Ureter (tissue), 1 donor: ENCODE measurements around the gene EMC9. TPM values are rescaled to one million over a fixed set of nuclear protein-coding genes. Genes with fewer than 3 reads are reported as not detected.

Experiments
- DNase-seq: peaks from one replicate; pipeline ENCODE4 v3.0.0-alpha.2; 2020; ENCODE audit warnings: low spot score
- total RNA-seq: library from RNA; stranded (reverse); gene quantifications from one replicate; pipeline ENCODE4 v1.2.4, GENCODE V29; 2023
- donor health status: DM: yes; HTN: yes; CAD: no.

The EMC9 gene
- total RNA-seq, 1 donor from 2014 or later, result 25.7 TPM

- DNase-seq, result no peak
Measured at GRCh38 chr14:24177041-24177825, 35.8 kb upstream of the EMC9 start.

- DNase-seq, result no peak
Measured at GRCh38 chr14:24176599-24176998, 35.2 kb upstream of the EMC9 start.

DNA sequence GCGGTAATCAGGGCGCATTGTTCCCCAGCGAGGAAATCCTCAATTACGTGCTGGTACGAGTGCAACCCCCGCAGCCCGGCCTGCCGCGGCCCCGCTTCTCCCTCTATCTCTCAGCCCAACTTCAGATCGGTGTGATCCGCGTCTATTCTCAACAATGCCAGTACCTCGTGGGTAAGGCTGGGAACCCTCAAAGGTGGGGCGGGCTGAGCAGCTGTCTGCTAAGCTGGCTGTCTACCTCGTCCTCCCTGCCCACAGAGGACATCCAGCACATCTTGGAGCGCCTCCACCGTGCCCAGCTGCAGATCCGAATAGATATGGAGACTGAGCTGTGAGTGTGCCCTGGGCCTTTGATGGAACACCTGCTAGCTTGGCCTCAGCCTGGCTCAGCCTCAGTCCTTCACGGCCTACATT, 31.5 kb upstream of the EMC9 start:
- no peak for DNase-seq

- no peak for DNase-seq
Measured at GRCh38 chr14:24172261-24172860, 31.0 kb upstream of the EMC9 start.

DNA sequence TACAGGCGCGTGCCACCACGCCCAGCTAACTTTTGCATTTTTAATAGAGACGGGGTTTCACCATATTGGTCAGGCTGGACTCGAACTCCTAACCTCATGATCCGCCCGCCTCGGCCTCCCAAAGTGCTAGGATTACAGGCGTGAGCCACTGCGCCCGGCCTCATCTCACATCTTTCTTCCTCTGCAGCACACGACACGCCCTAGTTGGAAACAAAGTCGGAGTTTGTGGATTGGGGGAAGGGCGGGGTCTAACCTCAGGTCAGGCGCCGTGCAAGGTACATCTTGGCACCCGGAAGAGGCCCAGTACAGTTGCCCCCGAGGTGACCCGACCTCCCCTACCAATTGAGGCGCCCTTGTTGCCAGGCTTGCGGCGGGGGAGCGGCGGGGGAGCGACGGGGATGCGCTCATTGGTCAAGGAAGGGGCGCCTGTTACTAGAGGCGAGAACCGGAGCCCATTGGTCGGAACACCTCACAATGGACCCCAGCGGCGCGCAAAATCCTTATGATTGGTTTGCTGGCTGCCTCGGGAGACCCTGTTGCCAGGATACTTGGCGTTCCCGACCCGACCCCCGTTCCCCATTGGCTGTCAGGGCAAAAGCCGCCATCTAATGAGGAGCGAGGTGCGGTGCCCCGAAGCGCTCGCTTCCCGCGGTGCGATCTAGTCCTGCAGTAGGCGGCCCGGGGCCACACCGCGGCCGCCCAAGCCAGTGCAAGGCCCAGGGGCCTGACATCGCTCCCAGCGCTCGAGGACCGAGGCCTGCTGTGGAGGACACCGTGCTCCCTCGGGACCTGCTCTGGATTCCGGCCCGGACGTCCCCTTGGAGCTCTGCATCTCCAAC, 30.2 kb upstream of the EMC9 start, which contains the start of gene REC8:
Gene REC8 (plus strand): TSS at position 659 of the 839 bp plus-strand sequence. CDS start 473 bp downstream, outside the sequence.
- peak; percentile 81 for DNase-seq

DNA sequence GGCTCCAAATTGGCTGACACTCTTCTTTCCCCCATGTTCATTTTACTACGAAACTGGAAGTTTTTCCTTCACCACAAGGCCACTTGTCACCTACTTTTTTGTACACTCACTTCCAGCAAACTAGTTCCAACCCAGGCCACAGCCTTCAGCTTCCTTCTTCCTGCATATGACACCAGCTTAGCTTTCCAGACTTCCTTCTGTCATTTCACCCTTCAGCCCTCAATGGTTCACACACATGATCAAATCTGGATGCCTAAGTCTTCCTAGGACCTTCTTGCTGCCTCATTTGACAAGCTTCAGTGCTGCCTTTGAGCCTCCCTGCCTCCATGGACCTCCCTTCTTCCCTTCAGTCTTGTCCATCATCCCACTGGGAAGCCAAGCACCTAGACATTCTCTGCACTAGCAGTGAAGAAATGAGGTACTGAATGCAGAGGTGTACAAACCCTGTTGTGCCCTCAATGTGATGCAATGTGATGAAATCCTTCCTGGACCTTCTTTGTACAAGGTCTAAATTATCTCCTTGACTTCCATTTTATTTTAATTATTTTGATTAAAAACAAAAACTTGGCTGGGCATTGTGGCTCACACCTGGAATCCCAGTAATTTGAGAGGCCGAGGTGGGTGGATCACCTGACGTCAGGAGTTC, 26.2 kb upstream of the EMC9 start:
- DNase-seq, result no peak

DNA sequence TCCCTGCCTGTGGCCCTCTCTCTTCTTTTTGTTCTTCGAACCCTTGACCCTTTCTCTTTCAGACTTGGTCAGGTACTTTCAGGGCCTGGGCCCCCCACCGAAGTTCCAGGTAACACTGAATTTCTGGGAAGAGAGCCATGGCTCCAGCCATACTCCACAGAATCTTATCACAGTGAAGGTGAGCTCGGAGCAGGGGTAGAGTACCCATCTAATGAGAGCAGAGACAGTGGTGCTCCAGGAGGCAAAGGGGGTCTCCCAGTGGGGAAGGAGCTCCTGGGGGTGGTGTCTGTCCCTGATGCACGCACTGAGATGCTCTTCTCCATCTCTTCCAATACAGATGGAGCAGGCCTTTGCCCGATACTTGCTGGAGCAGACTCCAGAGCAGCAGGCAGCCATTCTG, 24.4 kb upstream of the EMC9 start:
- no peak for DNase-seq

DNA sequence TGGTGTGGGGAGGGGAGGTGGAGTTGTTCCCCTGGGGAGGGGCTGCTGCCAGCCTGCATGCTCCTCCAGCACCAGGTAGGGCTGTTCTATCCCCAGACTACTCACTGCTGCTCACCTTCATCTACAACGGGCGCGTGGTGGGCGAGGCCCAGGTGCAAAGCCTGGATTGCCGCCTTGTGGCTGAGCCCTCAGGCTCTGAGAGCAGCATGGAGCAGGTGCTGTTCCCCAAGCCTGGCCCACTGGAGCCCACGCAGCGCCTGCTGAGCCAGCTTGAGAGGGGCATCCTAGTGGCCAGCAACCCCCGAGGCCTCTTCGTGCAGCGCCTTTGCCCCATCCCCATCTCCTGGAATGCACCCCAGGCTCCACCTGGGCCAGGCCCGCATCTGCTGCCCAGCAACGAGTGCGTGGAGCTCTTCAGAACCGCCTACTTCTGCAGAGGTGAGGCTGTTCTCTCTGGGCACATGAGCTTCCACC, 23.2 kb upstream of the EMC9 start:
- no peak for DNase-seq

- no peak for DNase-seq
Measured at GRCh38 chr14:24162093-24162492, 20.7 kb upstream of the EMC9 start.

DNA sequence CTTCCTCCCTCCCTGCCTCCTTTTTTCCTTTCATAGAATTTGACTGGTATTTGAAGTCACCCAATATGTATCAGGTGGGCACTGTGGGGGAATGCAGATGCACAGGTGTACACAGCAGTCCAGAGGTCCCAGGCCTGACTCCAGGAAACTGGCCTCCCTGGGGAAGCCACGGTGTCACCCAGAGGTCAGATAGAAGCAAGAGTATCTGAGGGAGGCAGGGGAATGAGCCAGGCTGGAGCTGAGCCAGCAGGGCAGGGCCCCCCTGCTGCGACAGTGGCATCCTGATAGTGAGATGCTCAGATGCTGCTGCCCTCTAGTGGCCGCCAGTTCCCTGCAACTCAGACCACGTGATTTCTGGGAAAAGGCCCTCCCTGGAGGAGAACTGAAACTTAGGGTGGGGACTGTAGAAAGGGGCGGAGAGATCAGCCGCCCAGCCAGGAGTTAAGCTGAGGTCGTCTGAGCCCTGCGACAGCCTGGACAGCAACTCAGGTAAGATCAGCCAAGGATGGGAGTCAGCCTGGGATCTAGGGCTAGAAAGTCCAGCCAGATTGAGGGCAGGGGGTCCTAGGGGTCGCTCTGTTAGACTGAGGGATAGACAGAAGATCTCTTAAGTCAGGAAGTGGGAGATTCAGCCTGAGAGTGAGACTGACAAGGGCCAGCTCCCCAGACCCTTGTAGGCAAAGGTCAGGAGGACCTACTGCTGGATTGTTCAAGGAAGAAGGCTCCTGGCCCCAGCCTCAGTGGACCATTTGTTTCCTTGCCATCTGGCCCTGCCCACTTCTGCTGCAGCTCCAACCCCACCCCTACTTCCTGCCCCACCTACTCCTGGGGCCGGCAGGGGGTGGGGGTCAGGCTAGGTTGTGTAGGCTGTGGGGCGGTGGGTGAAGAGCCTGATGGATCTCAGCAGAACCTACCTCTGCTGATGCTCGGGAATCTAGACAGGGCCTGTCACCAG, 19.7 kb upstream of the EMC9 start, which contains the start of gene IRF9:
Gene IRF9 (plus strand): TSS at position 416 of the 955 bp plus-strand sequence. CDS start 880 bp downstream, outside the sequence.
- peak; percentile 98 for DNase-seq

- no peak for DNase-seq
Measured at GRCh38 chr14:24160499-24160849, 19.1 kb upstream of the EMC9 start.

DNA sequence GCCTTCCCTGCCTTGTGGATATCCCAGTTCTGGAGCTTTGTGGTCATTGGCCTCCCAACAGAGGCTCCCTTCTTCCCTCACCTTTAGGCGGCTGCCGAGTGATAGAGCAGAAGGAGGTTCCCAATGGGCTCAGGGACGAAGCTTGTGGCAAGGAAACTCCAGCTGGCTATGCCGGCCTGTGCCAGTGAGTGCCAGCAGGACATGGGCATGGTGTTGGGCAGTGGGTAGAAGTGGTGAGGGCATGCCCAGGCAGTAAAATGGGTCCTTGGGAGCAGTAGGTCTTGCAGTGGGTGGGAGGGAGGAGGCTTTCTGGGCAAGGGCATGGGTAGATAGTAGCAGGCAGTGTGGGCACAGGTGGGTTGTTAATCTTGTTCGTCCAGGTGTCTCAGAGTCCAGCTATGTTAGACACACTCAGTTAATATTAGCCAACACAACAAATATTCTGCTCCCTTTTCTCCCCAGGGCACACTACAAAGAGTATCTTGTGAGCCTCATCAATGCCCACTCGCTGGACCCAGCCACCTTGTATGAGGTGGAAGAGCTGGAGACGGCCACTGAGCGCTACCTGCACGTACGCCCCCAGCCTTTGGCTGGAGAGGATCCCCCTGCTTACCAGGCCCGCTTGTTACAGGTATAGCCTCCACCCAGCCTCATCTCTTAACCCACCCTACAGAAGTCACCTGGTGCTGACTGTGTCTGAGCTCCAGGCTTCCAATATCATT, 18.5 kb upstream of the EMC9 start:
- DNase-seq, result no peak

DNA sequence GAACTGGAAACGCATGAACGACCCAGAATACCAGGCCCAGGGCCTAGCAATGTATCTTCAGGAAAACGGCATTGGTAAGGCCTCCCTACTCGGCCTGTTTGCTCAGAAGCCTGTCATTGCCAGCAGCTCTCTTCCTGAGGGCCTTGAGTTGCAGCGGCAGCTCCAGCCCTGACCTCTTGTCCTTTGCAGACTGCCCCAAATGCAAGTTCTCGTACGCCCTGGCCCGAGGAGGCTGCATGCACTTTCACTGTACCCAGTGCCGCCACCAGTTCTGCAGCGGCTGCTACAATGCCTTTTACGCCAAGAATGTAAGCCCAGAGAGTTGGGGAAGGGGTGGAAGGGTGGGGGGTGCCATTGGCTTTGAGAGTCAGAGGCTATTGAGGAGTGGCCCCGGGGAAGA, 15.9 kb upstream of the EMC9 start:
- DNase-seq, result no peak

GRCh38 chr14:24156840-24157239, 15.4 kb upstream of the EMC9 start:
- DNase-seq, result no peak

GRCh38 chr14:24155100-24155499, 13.7 kb upstream of the EMC9 start:
- DNase-seq, result no peak

DNA sequence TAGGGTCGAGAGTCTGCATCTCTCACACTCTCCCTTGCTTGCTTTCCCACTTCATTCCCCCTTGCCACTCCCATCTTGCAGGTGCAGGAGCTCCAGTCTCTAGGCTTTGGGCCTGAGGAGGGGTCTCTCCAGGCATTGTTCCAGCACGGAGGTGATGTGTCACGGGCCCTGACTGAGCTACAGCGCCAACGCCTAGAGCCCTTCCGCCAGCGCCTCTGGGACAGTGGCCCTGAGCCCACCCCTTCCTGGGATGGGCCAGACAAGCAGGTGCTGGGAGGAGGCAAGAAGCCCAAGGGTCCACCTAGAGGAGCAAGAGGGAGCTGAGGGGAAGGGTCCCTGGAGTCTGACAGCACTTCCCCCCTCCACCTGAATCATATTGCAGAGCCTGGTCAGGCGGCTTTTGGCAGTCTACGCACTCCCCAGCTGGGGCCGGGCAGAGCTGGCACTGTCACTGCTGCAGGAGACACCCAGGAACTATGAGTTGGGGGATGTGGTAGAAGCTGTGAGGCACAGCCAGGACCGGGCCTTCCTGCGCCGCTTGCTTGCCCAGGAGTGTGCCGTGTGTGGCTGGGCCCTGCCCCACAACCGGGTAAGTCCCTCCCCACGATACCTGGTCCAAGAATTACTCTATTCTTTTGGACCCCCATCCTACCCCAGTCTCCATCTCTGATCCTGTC, 10.2 kb upstream of the EMC9 start:
- no peak for DNase-seq

DNA sequence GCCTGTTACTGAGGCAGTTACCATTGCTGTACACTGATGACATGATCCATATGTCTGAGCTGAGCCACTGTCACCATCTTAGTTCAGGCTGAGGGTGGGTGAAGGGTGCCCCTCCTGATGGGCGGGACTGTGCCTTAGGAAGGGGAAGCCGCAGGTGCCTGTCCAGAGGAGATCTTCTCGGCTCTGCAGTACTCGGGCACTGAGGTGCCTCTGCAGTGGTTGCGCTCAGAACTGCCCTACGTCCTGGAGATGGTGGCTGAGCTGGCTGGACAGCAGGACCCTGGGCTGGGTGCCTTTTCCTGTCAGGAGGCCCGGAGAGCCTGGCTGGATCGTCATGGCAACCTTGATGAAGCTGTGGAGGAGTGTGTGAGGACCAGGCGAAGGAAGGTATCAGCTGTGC, 9.6 kb upstream of the EMC9 start:
- DNase-seq, result no peak

- DNase-seq, result no peak
Measured at GRCh38 chr14:24150567-24150966, 9.2 kb upstream of the EMC9 start.

- DNase-seq, result no peak
Measured at GRCh38 chr14:24150061-24150460, 8.7 kb upstream of the EMC9 start.
